Measurements from ENCODE around the gene NCAPD3.
"Not testable (repeated sequence)": the region's sequence is repeated elsewhere in the genome, so short reads cannot be mapped to it uniquely, and the experiment has no call there.

The NCAPD3 gene, protein sequence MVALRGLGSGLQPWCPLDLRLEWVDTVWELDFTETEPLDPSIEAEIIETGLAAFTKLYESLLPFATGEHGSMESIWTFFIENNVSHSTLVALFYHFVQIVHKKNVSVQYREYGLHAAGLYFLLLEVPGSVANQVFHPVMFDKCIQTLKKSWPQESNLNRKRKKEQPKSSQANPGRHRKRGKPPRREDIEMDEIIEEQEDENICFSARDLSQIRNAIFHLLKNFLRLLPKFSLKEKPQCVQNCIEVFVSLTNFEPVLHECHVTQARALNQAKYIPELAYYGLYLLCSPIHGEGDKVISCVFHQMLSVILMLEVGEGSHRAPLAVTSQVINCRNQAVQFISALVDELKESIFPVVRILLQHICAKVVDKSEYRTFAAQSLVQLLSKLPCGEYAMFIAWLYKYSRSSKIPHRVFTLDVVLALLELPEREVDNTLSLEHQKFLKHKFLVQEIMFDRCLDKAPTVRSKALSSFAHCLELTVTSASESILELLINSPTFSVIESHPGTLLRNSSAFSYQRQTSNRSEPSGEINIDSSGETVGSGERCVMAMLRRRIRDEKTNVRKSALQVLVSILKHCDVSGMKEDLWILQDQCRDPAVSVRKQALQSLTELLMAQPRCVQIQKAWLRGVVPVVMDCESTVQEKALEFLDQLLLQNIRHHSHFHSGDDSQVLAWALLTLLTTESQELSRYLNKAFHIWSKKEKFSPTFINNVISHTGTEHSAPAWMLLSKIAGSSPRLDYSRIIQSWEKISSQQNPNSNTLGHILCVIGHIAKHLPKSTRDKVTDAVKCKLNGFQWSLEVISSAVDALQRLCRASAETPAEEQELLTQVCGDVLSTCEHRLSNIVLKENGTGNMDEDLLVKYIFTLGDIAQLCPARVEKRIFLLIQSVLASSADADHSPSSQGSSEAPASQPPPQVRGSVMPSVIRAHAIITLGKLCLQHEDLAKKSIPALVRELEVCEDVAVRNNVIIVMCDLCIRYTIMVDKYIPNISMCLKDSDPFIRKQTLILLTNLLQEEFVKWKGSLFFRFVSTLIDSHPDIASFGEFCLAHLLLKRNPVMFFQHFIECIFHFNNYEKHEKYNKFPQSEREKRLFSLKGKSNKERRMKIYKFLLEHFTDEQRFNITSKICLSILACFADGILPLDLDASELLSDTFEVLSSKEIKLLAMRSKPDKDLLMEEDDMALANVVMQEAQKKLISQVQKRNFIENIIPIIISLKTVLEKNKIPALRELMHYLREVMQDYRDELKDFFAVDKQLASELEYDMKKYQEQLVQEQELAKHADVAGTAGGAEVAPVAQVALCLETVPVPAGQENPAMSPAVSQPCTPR (N-terminal part only)

DNA sequence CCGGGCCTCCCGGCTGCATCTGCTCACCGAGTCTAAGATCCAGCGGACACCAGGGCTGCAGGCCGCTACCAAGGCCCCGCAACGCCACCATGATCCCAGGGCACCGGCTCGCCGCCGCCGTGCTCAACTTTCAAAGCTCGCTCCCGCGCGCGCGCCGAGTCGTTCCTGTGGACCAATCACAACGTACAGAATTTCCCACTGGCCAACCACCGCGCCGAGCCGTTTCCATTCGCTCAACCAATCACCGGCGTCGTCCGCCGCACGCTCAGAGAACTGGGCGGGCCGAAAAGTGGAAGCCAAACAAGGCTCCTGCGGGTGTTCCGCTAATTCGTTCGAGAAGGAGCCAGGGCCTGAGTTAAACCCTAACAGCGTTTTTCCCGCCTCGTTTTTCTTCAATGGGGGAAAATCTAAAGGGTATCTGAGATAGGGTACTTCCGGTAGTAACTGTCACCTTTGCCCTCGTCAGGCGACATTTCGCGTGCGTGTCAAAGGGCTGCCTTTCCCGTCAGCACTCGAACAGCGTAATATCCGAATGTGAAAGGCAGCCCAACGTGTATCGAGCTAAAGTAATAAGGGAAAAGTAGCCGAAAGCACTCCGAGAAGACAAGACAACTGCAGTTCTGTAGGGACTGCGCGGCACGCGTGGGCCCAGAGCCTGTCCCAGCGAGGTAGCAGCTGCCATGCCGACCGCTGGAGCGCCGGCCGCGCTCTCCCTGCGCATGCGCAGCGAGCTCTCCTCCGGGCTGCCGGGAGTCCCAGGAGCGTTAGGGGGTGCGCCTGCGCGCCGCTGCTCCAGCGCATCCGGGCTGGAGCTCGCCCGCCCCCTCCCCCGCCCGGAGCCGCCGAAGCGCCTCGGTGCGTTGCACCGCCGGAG, at the start of gene NCAPD3, which contains the start of gene VPS26B:
TSS of gene NCAPD3 (minus strand) at position 132 of the 874 bp plus-strand sequence. CDS start at position 91, 41 bp downstream.
TSS of gene VPS26B (plus strand) at position 836 of the 874 bp plus-strand sequence. CDS start 452 bp downstream, outside the sequence.
- DNase-seq, result peak; percentile 86

DNA sequence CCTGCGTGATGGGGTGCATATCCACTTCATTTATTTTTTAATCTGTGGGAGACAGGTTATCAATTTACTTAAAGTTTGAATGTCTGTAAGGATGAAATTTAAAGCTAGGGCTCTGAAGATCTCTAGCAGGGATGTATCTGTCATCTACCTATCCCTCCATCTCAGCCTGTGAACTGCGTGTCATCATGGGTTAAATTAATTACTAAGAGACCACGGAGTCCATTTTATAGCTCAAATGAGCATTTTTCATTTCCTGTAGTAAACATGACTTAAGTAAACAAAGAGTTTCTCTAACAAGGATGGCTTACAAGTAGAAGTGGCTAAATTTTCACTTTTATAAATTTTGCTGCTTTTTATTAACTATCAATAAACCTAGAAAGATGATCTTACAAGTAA, 49.5 kb upstream of the NCAPD3 start:
- DNase-seq, result no peak

DNA sequence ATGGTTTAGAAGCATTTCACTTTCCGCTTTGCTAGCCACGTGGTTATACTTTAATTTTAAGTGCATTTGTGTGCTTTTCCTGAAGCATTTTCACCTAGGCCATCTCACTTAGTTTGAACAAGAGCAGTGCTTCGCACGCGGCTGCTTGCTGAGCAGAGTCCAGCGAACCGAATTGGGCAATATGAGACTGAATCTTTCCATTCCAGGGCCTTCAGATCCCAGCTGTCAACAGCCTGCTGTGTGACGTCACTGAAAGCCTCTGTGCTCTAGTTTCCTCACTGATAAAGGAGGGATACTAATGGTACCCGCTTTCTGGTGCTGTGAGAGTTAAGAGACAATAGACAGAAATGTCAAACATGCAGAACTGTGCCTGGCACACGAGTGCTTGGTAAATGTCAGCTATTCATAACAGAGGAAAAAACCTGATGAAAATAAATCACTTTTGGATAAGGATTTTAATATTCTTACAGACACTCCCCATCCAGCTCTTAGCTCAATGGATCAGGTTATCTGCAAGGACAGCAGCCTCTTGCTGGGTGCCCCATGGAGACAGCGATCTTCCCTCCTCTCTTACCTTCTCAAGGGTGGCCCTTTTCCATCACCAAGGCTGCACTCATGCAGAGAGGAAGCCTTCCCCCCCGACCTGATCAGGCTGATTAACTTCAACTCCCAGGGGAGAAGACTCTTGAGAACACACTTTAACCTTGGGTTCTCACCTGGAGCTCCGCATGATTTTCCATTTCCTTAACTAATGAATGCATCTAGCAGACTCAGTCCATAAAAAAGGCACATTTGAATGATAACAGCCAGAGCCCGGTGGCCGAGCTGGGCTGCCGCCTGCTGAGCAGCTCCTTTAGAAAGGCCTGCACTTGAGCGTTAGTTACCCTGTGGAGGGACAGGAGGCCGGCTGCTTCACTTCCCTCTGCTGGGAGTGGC, 48.9 kb upstream of the NCAPD3 start:
- DNase-seq, result peak; percentile 55

DNA sequence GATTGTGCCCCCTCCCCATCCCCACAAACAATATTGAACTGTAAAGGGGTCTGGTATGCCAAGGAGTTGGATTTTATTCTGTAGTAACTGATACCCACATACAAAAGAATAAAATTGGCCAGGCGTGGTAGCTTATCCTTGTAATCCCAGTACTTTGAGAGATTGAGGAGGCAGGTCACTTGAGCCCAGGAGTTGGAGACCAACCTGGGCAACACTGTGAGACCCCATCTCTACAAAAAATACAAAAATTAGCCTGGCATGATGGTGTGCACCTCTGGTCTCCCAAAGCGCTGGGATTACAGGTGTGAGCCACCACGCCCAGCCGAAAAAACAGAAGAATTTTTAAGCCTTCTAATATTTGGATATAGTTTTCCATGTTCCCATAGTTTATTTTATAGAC, 48.2 kb upstream of the NCAPD3 start:
- DNase-seq, result no peak

DNA sequence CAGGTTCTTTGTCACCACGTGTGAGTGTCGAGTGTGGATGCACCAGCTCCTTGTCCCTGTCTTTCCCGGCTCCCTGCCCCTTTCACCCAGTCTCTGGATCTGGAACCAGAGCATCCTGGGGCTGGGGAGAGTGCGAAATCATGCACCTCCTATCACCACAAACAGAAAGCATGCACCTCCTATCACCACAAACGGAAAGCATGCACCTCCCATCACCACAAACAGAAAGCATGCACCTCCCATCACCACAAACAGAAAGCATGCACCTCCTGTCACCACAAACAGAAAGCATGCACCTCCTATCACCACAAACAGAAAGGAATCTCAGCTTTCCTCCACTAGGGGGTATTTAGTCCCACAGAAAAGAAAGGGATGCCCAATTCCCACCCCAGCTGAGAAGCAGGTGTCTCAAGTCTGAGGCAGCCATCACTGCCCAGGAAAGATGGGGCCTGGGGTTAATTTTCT, 46.5 kb upstream of the NCAPD3 start:
- DNase-seq, result no peak

DNA sequence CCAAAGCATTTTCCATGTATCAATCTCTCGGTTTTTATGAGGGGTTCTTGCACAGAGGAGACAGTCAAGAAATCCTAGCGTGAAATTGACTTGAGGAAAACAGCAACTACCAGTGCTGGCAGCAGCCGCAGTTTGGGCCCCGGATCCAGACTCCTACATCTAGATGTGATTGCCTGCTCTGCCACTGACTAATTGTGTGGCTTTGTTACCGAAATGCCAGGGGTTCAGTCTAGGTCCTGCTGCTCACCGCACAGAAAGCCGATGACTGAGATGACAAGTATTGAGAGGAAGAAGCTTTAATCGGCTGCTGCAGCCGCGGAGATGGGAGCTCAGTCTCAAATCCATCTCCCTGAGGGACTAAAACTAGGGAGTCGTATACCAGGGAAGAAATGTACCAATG, 44.2 kb upstream of the NCAPD3 start:
- DNase-seq, result no peak

DNA sequence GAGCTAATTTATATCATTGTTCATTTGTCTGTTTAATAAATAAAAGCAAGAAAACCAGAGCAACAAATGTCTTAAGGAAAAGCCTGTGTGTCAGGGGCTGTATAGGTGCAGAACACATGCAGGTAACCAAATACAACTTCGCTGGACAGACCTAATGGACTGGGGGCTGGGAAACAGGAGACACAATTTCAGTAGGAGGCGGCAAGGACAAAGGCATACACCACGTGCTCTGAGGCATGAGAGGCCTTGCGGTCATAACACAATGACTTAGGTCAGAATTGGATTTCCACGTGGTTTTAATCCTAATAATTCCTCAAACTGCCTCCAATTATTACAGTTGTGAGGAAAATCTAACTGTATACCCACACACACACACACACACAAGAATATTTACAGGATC, 43.7 kb upstream of the NCAPD3 start:
- DNase-seq, result no peak

DNA sequence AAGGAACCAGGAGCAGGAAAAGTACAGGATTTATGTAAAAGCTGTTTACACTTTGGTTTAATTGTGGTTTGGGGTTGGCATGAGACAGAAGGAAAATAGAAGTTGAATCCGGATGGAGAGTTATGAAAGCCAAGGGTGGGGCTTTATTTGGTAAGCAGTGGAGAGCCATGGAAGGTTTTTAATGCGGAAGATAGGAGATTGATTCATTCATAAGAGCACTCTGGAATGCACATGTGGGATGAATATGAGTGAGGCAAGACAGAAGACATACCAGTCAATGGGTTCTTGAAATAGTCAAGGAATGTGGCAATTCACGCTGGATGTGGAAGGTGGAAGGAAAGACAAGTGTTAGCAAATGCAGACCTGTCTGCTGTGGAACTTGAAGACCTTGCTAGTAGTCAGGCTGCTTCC, 43.1 kb upstream of the NCAPD3 start:
- no peak for DNase-seq

DNA sequence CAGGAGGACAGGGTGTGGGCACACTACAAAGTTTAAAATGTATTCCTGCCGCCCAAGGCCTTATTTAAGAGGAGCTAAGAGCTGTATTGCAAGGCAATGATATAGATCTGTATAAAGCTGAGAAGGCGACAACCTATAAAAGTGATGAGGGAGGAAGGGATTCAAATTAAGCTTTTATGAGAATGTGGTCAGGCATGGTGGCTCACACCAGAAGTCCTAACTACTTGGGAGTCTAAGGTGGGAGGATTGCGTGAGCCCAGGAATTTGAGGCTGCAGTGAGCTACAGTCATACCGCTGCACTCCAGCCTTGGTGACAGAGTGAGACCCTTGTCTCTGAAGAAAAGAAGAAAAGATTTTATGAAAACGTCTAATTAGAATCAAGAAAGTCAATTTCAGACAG, 42.7 kb upstream of the NCAPD3 start:
- no peak for DNase-seq

DNA sequence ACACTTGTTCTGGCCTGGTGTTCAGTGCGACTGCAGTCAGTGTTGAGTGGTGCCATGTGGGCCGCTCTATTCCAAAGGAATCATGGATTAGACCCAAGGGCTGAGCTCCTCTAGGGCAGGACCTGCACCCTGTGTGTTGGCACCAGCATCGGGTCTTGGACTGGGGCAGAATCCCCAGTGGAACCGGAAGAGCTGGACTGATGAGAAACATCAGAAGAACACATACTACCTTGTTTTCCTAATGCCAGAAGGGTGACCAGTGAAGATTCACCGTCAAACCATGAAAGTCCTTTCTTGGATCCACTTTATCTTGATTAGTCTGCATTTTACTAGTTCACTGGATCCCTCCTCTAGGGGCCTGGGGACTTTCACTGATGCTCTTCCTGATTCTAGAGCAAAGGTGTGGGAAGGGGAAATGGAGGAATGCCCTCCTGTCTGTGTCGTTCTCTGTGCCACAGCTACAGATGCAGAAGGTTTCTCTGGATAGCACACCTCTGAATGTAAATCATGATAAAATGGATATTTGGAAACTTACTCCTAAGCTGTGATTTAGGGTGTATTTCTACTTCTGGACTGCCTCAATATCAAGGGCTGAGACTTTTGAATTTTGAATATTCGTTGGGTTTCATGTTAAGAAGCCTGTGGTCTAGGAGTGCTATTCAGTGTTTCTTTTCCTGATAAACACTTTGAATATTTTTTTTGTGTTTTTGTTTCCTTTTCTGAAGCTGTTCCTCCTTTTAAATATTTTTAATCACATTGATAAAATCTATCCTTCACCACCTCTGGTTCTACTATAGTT, 41.4 kb upstream of the NCAPD3 start:
- no peak for DNase-seq

DNA sequence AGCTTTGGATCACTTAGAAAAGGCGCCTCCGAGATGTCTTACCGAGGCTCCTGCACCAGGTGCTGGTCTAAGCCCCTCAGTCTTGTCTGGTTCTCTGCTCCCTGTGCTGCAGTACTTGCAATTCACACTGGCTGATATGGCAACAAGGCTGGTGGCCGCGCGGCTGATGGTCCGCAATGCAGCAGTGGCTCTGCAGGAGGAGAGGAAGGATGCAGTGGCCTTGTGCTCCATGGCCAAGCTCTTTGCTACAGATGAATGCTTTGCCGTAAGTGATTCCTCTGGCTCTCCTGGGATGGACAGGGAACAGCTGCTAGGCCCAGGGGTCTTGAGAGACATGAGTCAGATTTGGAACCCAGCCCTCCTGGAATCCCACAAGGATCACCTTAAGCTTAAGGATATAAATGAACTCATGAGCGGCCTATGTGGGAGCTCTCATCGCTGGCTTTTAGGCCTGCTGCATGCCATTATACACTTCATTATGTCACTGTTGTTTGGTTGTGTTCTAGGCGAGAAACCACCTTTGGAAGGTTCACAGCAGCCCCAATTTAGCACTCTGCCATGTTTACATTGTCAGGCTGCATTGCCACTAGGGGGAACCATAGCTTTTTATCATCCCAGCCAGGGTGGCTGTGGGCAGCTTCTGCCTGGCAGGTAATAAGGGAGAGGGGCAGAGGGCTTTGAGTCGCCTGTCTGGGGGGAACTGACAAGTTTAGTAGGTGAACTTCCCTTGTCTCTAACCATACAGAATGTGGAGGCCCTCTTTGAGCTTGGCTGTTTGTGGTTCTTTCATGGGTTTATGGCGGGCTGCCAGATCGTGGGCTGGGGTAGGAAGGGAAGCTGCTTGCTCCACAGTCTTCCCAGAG, 38.1 kb upstream of the NCAPD3 start:
- DNase-seq, result no peak

DNA sequence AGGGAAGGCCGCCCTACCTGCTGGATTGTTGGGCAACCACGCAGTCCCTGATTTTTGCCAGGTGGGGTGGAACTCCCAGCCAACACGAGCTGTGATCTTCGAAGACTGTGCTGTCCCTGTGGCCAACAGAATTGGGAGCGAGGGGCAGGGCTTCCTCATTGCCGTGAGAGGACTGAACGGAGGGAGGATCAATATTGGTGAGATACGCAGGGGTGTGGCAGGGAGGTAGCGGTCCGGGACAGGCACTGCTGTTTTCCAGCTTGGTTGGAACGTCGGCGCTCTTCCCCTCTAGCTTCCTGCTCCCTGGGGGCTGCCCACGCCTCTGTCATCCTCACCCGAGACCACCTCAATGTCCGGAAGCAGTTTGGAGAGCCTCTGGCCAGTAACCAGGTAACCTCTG, 37.2 kb upstream of the NCAPD3 start:
- DNase-seq, result no peak

DNA sequence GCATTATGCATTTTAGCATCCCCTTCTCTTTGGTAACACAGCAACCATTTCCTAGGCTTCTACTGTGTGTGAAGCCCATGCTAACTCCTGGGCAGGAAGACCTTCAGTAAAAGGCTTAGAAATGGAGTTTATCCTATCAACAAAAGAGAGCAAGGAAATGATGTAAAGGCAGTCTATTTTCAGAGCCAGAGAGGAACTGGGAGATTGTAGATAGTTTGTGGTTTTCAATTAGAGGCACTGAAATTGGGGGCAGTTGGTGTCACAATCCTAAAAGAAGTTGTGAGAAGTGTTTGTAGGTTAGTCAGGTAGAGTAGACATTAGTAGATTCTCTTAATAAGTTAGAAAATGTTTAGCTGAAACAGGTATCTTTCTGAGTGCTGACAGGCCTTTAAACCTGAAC, 36.7 kb upstream of the NCAPD3 start:
- no peak for DNase-seq

DNA sequence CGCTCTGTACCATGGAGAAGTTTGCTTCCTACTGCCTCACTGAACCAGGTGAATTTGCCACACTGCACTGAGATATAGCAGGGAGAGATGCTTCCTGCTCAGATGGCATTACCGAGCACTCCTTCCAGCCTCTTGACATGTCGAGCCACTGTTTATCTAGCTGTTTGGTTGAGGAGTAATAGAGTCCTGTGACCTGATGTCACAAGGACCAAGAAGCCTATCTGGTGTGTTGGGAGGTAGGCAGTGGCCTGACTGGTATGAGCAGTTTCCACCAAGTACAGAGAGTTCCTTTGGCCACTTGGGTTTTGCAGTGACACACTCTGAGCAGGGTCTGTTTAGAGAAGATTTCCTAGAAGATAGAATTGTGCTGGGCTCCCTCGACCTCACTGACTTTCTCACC, 34.8 kb upstream of the NCAPD3 start:
- no peak for DNase-seq

DNA sequence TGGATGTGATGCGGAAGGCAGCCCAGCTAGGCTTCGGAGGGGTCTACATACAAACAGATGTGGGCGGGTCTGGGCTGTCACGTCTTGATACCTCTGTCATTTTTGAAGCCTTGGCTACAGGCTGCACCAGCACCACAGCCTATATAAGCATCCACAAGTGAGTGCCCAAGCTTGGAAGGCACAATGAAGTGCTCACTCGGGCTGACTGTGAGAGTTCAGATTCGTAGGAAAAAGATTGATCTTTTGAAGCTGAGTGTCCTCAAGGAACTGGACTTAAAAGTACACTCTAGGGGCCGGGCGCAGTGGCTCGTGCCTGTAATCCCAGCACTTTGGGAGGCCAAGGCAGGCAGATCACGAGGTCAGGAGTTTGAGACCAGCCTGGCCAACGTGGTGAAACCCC, 33.3 kb upstream of the NCAPD3 start:
- no peak for DNase-seq

DNA sequence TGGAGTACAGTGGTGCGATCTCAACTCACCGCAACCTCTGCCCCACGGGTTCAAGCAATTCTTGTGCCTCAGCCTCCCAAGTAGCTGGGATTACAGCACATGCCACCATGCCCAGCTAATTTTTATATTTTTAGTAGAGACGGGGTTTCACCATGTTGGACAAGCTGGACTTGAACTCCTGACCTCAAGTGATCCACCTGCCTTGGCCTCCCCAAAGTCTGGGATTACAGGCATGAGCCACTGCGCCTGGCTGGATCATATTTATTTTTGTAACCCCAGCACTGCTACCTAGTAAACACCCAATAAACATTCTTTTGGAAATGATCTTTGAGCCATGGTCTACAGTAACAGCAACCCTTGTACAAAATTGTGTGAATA, 31.4 kb upstream of the NCAPD3 start:
- not testable (repeated sequence) for DNase-seq

DNA sequence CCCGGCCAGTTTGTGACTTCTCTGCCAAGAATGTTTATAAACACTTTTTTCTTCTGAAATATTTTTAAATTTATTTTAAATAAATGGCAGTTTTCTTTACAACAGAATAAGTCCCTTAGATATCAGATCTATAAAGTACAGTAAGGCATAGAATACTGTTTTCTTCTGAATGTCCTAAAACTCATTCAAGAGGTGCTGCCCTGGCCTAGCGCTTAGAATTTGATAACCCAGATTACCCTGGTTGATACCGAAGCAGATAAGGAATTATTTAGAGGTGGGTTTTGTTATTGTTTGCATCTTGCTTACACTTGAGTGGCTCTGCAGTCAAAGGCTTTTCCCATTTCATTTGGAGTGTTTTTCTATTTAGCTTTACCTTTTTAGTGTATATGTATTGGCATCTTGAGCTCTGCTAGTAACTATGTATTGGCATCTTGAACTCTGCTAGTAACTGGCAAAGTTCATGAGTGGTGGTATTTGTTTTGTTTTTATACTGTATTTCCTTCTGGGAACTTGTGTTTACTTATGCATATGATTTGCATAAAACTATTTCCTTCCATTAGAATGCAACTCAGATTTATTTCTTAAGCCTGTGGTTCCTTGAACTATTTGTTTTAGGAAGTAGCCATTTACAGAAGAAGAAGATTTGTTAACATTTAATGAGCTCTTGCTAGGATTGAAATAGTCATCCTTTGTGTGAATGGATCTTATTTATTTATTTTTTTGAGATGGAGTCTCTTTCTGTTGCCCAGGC, 30.8 kb upstream of the NCAPD3 start:
- no peak for DNase-seq

Measured in DMS153 (cell line).